HepG2 (cell line): ENCODE measurements around the gene GRIK1. TPM values are rescaled to one million over a fixed set of nuclear protein-coding genes. Genes with fewer than 3 reads are reported as not detected.

ENCODE experiments used
- ATAC-seq: fragments of 200-7000 bp; cut with Tn5 transposase; 3 replicates; pipeline ENCODE4 v1.9.1; 2020; ENCODE audit warnings: mild to moderate bottlenecking, moderate library complexity
- BruUV-seq: library from RNA; stranded (reverse); fragments of 400-500 nt; replicated peaks from 2 replicates; lab custom pipeline; 2021; lab: Mats Ljungman, UMichigan
- CTCF ChIA-PET: fragments of 300-600 bp; formaldehyde crosslinking; extraction: SDS; loops from one replicate; lab custom pipeline; 2021; ENCODE audit warnings: low total read pairs, inconsistent platforms, low intra/inter-chr PET ratio; lab: Yijun Ruan, JAX
- POLR2A ChIA-PET: fragments of 350-600 bp; sonication (Branson Sonifier 250); formaldehyde crosslinking; loops from one replicate; lab custom pipeline; 2020; ENCODE audit warnings: antibody characterized with exemption, inconsistent platforms; lab: Yijun Ruan, JAX
- DNase-seq: peaks from one replicate; pipeline ENCODE4 v3.0.0-alpha.2; 2015; ENCODE audit warnings: low spot score
- FAIRE-seq: peaks from 3 replicates; lab custom pipeline; 2011; peaks lifted over from hg19 to GRCh38; lab: Jason Lieb, UNC
- H2AFZ ChIP-seq: one replicate; pipeline ENCODE4 v1.6.1; 2011; ENCODE audit warnings: low read length, inconsistent platforms
- H3K27ac ChIP-seq: fragments of 300-600 bp; 3 replicates; pipeline ENCODE4 v1.8.0; 2011; ENCODE audit warnings: mixed run types, mild to moderate bottlenecking, mixed read lengths, low read length, inconsistent platforms; ENCODE audit not compliant: insufficient read depth; ENCODE audit errors: extremely low read length
- H3K27me3 ChIP-seq, 2 experiments: fragments of 200-600 bp in 1 of 2; 2 replicates in 1 of 2; 3 replicates in 1 of 2; pipeline versions ENCODE4 v1.6.0 to v1.8.0; 2011; ENCODE audit warnings: low read length in 2 of 2, mild to moderate bottlenecking in 2 of 2, moderate library complexity in 2 of 2, inconsistent platforms in 1 of 2; ENCODE audit not compliant: insufficient read depth in 2 of 2, control insufficient read depth in 1 of 2
- H3K36me3 ChIP-seq, 2 experiments: fragments of 200-600 bp in 1 of 2; replicated peaks in 1 of 2; 2 replicates in 1 of 2; 3 replicates in 1 of 2; pipeline versions ENCODE4 v1.5.1 to v1.8.0; 2011; ENCODE audit warnings: low read length in 2 of 2, inconsistent platforms in 1 of 2; ENCODE audit not compliant: insufficient read depth in 2 of 2, control insufficient read depth in 1 of 2
- H3K4me1 ChIP-seq: 2 replicates; pipeline ENCODE4 v1.5.1; 2012; ENCODE audit warnings: low read length, inconsistent platforms; ENCODE audit not compliant: insufficient read depth
- H3K4me2 ChIP-seq: 2 replicates; pipeline ENCODE4 v1.6.0; 2011; ENCODE audit warnings: low read depth, low read length, inconsistent platforms
- H3K4me3 ChIP-seq, 3 experiments: fragments of 200-600 bp in 1 of 3; sonication (generic), shearing (Covaris generic) in 1 of 3; replicated peaks in 1 of 3; 2 replicates each; pipeline ENCODE4 v1.5.1; 2011 to 2016; ENCODE audit warnings: low read length in 3 of 3, inconsistent platforms in 2 of 3, low read depth in 2 of 3, mild to moderate bottlenecking in 2 of 3, control low read depth in 1 of 3, mixed read lengths in 1 of 3; ENCODE audit not compliant: insufficient read depth in 1 of 3
- H3K79me2 ChIP-seq: one replicate; pipeline ENCODE4 v1.6.1; 2011; ENCODE audit warnings: low read length, inconsistent platforms; ENCODE audit not compliant: insufficient read depth
- H3K9ac ChIP-seq: 2 replicates; pipeline ENCODE4 v1.6.0; 2011; ENCODE audit warnings: mild to moderate bottlenecking, low read depth, low read length, inconsistent platforms; ENCODE audit not compliant: insufficient read depth
- H3K9me3 ChIP-seq: 2 replicates; pipeline ENCODE4 v1.5.1; 2012; ENCODE audit warnings: mild to moderate bottlenecking, low read length
- H4K20me1 ChIP-seq: 2 replicates; pipeline ENCODE4 v1.6.0; 2011; ENCODE audit warnings: inconsistent platforms, mild to moderate bottlenecking, low read length, moderate library complexity; ENCODE audit not compliant: insufficient read depth
- HES4 ChIP-seq: sonication (generic); formaldehyde crosslinking; IDR thresholded peaks from 2 replicates; pipeline ENCODE4 v1.9.0; 2021; ENCODE audit warnings: mild to moderate bottlenecking, missing genetic modification reagents, borderline replicate concordance
- PITX1 ChIP-seq: sonication (generic); formaldehyde crosslinking; IDR thresholded peaks from 2 replicates; pipeline ENCODE4 v1.5.1; 2020; ENCODE audit warnings: mild to moderate bottlenecking, missing genetic modification reagents
- RARG ChIP-seq: sonication (generic); formaldehyde crosslinking; IDR thresholded peaks from 2 replicates; pipeline ENCODE4 v1.4.0; 2020; ENCODE audit warnings: low read depth, mild to moderate bottlenecking, missing genetic modification reagents
- WGBS: methylation state at CpG from one replicate; pipeline ENCODE4 v1.1.6; 2017; ENCODE audit warnings: low lambda C conversion rate; 5-methylcytosine and 5-hydroxymethylcytosine counted together
- in situ Hi-C: cut with HindIII; loops from 2 replicates; pipeline ENCODE4 v1.10.0; 2017; ENCODE audit warnings: low pct_unique_long_range_greater_than_20kb; ENCODE audit not compliant: extremely low pct_ligation_motif_present
- intact Hi-C: fragments of 100-400 bp; cut with micrococcal nuclease; formaldehyde crosslinking; loops from one replicate; pipeline ENCODE4 v1.10.0; 2022; ENCODE audit not compliant: unreplicated experiment
- polyA plus RNA-seq, 8 experiments: library from polyadenylated mRNA; depleted of rRNA in 3 of 8; stranded (reverse) in 7 of 8; unstranded in 1 of 8; fragments of >200 nt; fragmentation: Illumina TruSeq in 4 of 8; extraction: Trizol in 4 of 8; gene quantifications; 2 replicates each; pipeline versions ENCODE4 v1.2.1 to v1.2.3, GENCODE V29; 2011 to 2016; ENCODE audit warnings: low read depth in 4 of 8, missing spikeins in 1 of 8, mixed read lengths in 1 of 8; ENCODE audit not compliant: insufficient read depth in 1 of 8
- total RNA-seq, 5 experiments: library from RNA; depleted of rRNA; stranded (reverse); fragments of >200 nt; fragmentation: Illumina TruSeq; extraction: Trizol; gene quantifications; 2 replicates each; pipeline ENCODE4 v1.2.3, GENCODE V29; 2016; ENCODE audit warnings: low read depth in 1 of 5
- TF ChIP-seq, protein P1 (sequence below): sonication (generic); formaldehyde crosslinking; IDR thresholded peaks from 2 replicates; pipeline ENCODE4 v1.4.0; 2020; ENCODE audit warnings: missing genetic modification reagents, borderline replicate concordance
- TF ChIP-seq, protein P2 (sequence below): IDR thresholded peaks from 2 replicates; pipeline ENCODE4 v1.6.1; 2016; ENCODE audit warnings: low read depth
- TF ChIP-seq, protein P3 (sequence below): IDR thresholded peaks from 2 replicates; pipeline ENCODE4 v1.6.1; 2016; ENCODE audit warnings: low read depth, missing genetic modification reagents, missing compliant biosample characterization
- TF ChIP-seq, protein P4 (sequence below): sonication (generic); formaldehyde crosslinking; IDR thresholded peaks from 2 replicates; pipeline ENCODE4 v1.4.0; 2020; ENCODE audit warnings: missing genetic modification reagents, mild to moderate bottlenecking, borderline replicate concordance

Gene GRIK1
- total and polyA plus RNA-seq, 2 of the 13 experiments (the other 11 are each of a cell fraction or from before 2014, with no cell fraction given): not detected

DNA sequence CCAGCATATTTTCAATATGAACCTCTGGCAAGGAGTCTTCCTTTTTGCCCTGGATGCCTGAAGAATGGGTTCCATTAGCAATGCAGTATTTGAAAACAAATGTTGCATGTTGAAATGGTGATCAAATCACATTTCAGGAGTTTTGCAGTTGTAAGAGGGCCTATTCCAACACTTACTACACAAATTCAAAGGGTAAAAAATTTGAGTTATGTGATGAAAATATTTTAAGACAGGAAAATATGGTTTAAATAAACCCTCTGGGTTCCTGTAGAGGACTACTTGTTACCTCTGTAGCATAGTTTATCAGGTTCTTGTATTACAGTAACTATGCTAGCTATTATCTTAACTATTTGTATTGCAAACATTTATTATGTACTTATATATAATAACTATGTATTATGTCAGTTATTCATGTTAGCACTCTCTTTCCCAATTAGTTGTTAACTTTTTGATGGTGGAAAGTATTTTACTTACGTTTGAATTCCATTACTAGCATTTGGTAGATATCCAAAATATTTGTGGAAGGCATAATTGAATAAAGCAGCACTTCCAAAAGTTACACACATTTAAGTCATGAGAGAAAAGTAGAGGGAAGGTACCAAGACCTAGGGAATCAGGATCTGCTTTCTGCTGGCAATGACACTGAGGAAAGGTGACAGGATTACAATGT is 312.9 kb downstream of the GRIK1 start:
- H3K9me3 ChIP-seq: no peaks in the 10 kb centered on the region
- FAIRE-seq (no peak), ATAC-seq (no peak), DNase-seq (no peak)
- ChIA-PET POLR2A (no interaction called here), CTCF (no interaction called here)
- no peaks in the 10 kb centered on the region for H3K79me2 ChIP-seq
- no peaks in the 10 kb centered on the region for H3K4me1 ChIP-seq
- intact Hi-C loops (no loop called here), in situ Hi-C loops (no loop called here)
- no TSS peak for BruUV-seq
- no peak overlapping the region for H3K27ac ChIP-seq
- H3K4me3 ChIP-seq: no peak overlapping the region
- H3K27me3 ChIP-seq: no peaks in the 10 kb centered on the region
- 7% methylated on average over 1 of the region's 1 CpG for WGBS
- H3K4me2 ChIP-seq: no peak overlapping the region
- H4K20me1 ChIP-seq: no peaks in the 10 kb centered on the region
- no peak overlapping the region for H2AFZ ChIP-seq
- no peaks in the 10 kb centered on the region for H3K36me3 ChIP-seq
- no peak overlapping the region for H3K9ac ChIP-seq
- TF ChIP-seq, protein P1, sequence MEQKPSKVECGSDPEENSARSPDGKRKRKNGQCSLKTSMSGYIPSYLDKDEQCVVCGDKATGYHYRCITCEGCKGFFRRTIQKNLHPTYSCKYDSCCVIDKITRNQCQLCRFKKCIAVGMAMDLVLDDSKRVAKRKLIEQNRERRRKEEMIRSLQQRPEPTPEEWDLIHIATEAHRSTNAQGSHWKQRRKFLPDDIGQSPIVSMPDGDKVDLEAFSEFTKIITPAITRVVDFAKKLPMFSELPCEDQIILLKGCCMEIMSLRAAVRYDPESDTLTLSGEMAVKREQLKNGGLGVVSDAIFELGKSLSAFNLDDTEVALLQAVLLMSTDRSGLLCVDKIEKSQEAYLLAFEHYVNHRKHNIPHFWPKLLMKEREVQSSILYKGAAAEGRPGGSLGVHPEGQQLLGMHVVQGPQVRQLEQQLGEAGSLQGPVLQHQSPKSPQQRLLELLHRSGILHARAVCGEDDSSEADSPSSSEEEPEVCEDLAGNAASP: no peak
- TF ChIP-seq, protein P2, sequence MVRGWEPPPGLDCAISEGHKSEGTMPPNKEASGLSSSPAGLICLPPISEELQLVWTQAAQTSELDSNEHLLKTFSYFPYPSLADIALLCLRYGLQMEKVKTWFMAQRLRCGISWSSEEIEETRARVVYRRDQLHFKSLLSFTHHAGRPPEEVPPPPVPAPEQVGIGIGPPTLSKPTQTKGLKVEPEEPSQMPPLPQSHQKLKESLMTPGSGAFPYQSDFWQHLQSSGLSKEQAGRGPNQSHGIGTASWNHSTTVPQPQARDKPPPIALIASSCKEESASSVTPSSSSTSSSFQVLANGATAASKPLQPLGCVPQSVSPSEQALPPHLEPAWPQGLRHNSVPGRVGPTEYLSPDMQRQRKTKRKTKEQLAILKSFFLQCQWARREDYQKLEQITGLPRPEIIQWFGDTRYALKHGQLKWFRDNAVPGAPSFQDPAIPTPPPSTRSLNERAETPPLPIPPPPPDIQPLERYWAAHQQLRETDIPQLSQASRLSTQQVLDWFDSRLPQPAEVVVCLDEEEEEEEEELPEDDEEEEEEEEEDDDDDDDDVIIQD (CRISPR knock-in tag): no peak
- TF ChIP-seq HES4 (CRISPR knock-in tag) (no peak), PITX1 (no peak), RARG (no peak)
- TF ChIP-seq, protein P3, sequence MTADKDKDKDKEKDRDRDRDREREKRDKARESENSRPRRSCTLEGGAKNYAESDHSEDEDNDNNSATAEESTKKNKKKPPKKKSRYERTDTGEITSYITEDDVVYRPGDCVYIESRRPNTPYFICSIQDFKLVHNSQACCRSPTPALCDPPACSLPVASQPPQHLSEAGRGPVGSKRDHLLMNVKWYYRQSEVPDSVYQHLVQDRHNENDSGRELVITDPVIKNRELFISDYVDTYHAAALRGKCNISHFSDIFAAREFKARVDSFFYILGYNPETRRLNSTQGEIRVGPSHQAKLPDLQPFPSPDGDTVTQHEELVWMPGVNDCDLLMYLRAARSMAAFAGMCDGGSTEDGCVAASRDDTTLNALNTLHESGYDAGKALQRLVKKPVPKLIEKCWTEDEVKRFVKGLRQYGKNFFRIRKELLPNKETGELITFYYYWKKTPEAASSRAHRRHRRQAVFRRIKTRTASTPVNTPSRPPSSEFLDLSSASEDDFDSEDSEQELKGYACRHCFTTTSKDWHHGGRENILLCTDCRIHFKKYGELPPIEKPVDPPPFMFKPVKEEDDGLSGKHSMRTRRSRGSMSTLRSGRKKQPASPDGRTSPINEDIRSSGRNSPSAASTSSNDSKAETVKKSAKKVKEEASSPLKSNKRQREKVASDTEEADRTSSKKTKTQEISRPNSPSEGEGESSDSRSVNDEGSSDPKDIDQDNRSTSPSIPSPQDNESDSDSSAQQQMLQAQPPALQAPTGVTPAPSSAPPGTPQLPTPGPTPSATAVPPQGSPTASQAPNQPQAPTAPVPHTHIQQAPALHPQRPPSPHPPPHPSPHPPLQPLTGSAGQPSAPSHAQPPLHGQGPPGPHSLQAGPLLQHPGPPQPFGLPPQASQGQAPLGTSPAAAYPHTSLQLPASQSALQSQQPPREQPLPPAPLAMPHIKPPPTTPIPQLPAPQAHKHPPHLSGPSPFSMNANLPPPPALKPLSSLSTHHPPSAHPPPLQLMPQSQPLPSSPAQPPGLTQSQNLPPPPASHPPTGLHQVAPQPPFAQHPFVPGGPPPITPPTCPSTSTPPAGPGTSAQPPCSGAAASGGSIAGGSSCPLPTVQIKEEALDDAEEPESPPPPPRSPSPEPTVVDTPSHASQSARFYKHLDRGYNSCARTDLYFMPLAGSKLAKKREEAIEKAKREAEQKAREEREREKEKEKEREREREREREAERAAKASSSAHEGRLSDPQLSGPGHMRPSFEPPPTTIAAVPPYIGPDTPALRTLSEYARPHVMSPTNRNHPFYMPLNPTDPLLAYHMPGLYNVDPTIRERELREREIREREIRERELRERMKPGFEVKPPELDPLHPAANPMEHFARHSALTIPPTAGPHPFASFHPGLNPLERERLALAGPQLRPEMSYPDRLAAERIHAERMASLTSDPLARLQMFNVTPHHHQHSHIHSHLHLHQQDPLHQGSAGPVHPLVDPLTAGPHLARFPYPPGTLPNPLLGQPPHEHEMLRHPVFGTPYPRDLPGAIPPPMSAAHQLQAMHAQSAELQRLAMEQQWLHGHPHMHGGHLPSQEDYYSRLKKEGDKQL (CRISPR knock-in tag): no peak
- TF ChIP-seq, protein P4, sequence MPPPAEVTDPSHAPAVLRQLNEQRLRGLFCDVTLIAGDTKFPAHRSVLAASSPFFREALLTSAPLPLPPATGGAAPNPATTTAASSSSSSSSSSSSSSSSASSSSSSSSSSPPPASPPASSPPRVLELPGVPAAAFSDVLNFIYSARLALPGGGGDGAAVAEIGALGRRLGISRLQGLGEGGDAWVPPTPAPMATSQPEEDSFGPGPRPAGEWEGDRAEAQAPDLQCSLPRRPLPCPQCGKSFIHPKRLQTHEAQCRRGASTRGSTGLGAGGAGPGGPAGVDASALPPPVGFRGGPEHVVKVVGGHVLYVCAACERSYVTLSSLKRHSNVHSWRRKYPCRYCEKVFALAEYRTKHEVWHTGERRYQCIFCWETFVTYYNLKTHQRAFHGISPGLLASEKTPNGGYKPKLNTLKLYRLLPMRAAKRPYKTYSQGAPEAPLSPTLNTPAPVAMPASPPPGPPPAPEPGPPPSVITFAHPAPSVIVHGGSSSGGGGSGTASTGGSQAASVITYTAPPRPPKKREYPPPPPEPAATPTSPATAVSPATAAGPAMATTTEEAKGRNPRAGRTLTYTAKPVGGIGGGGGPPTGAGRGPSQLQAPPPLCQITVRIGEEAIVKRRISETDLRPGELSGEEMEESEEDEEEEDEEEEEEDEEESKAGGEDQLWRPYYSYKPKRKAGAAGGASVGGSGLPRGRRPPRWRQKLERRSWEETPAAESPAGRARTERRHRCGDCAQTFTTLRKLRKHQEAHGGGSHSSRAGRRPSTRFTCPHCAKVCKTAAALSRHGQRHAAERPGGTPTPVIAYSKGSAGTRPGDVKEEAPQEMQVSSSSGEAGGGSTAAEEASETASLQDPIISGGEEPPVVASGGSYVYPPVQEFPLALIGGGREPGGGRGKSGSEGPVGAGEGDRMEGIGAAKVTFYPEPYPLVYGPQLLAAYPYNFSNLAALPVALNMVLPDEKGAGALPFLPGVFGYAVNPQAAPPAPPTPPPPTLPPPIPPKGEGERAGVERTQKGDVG: no peak
